Heart left ventricle (tissue), 16 donors: Measurements from ENCODE around the gene FAM118B. TPM values are rescaled to one million over a fixed set of nuclear protein-coding genes. Genes with fewer than 3 reads are reported as not detected.

Source experiments
- ATAC-seq, 4 donors: fragments of 200-7000 bp; cut with Tn5 transposase; one replicate each; pipeline ENCODE4 v1.9.1; 2020 to 2022; ENCODE audit warnings: moderate library complexity in 4 of 4, mild to moderate bottlenecking in 3 of 4, moderate number of reproducible peaks in 1 of 4
- DNase-seq, 5 donors: peaks; one replicate each; pipeline ENCODE4 v3.0.0-alpha.2; 2020
- H3K27ac ChIP-seq, 12 donors: fragments of 200-600 bp; sonication (generic) in 4 of 12; one replicate each; pipeline versions ENCODE4 v1.5.0 to v1.8.0; 2016 to 2022; ENCODE audit warnings: mild to moderate bottlenecking in 2 of 12
- H3K27me3 ChIP-seq, 9 donors: fragments of 200-600 bp; sonication (generic) in 2 of 9; one replicate each; pipeline versions ENCODE4 v1.5.1 to v1.8.0; 2016 to 2022; ENCODE audit warnings: mild to moderate bottlenecking in 3 of 9
- H3K36me3 ChIP-seq, 9 donors: fragments of 200-600 bp; sonication (generic) in 2 of 9; one replicate each; pipeline versions ENCODE4 v1.5.0 to v1.8.0; 2018 to 2022; ENCODE audit warnings: mild to moderate bottlenecking in 2 of 9
- H3K4me1 ChIP-seq, 12 donors: fragments of 200-600 bp; sonication (generic) in 4 of 12; one replicate each; pipeline versions ENCODE4 v1.5.0 to v1.8.0; 2016 to 2022; ENCODE audit warnings: mild to moderate bottlenecking in 3 of 12
- H3K4me3 ChIP-seq, 12 donors: fragments of 200-600 bp; sonication (generic) in 4 of 12; one replicate each; pipeline versions ENCODE4 v1.5.0 to v1.8.0; 2017 to 2022; ENCODE audit warnings: mild to moderate bottlenecking in 9 of 12, moderate library complexity in 4 of 12
- H3K9me3 ChIP-seq, 12 donors: fragments of 200-600 bp; sonication (generic) in 4 of 12; one replicate each; pipeline versions ENCODE4 v1.5.0 to v1.8.0; 2016 to 2022; ENCODE audit warnings: mild to moderate bottlenecking in 1 of 12
- CTCF ChIP-seq, 12 donors: fragments of 200-600 bp; sonication (generic) in 4 of 12; IDR thresholded peaks; one replicate each; pipeline versions ENCODE4 v1.5.0 to v1.8.0; 2018 to 2022; ENCODE audit warnings: antibody characterized with exemption in 12 of 12, mild to moderate bottlenecking in 5 of 12
- POLR2A ChIP-seq, 2 donors: fragments of 450-650 bp; IDR thresholded peaks; one replicate each; pipeline ENCODE4 v1.6.1; 2017; ENCODE audit warnings: antibody characterized with exemption in 2 of 2, mild to moderate bottlenecking in 2 of 2, moderate library complexity in 2 of 2
- WGBS, 4 donors: extraction: QIAGEN DNeasy Blood & Tissue Kit in 2 of 4; methylation state at CpG; one replicate each; pipeline versions ENCODE4 v1.1.5 to v1.1.7; 2013 to 2018; 5-methylcytosine and 5-hydroxymethylcytosine counted together
- intact Hi-C, 10 donors: fragments of 100-400 bp; cut with DNase I; formaldehyde crosslinking; loops; one replicate each; pipeline versions ENCODE4 v1.11.1 to v1.14.2; 2022
- polyA plus RNA-seq, 2 donors: library from polyadenylated mRNA; stranded (reverse); fragments of 200-250 nt; gene quantifications; one replicate each; pipeline ENCODE4 v1.2.3, GENCODE V29; 2013
- total RNA-seq, 9 donors: library from RNA; depleted of rRNA in 2 of 9; stranded (reverse); fragments of >200 nt in 2 of 9; fragmentation: NEBNext Ultra II Directional in 3 of 9; extraction: Animal tissue kit (Norgen Biotek cat#: 25700) in 3 of 9; gene quantifications; one replicate each; pipeline versions ENCODE4 v1.1.0 to v1.2.4, GENCODE V29; 2016 to 2023
- donor health status: ischemic (EF 13 %, LVEDD 7.1; RV severe dilation, severe dysfunction).
- donor health status: healthy with polysubstance abuse.
- donor health status: DM: no; HTN: yes; CAD: no.
- donor health status: DM: no; HTN: no; CAD: no.
- donor health status: ischemic (EF 25% LVEDD 6.9; RV normal size, moderate dysfunction).
- donor health status: ischemic (EF 25% LVEDD 5.7; RV mildly dilated, moderate dysfunction).
- donor health status: healthy.
- donor health status: DM: yes; HTN: yes; CAD: no.
- donor health status: ischemic (EF 35%, LVEDD 5.7; RV mildly dilated, moderate dysfunction).
- donor health status: nonischemic (EF 11% LVEDD 7.7; RV severe dilation, severe dysfunction).
- donor health status: DM: yes; HTN: yes; CAD: no.
- donor health status: PGD.
- donor health status: ischemic (EF 29% LVEDD 5.4; RV normal size, mild dysfunction).
- donor health status: nonischemic (EF 23%, LVEDD 6.1; RV moderate dilation, normal function).

Gene FAM118B
- total and polyA plus RNA-seq, 11 donors = 8.5 to 41.0 (median 21.8) TPM

GRCh38 chr11:126173257-126173656 is 38.3 kb upstream of the FAM118B start:
- Histone ChIP-seq H3K27me3 (no peaks in the 10 kb centered on the region), H3K4me1 (peaks cover 0 to 9% (median 1%) of the 10 kb centered on the region in 12 donors), H3K4me3 (no peak overlapping the region), H3K36me3 (no peaks in the 10 kb centered on the region), H3K9me3 (no peaks in the 10 kb centered on the region), H3K27ac (no peak overlapping the region)
- no peak for DNase-seq
- WGBS, 4 donors = 90 to 95% (median 91%) methylated on average over 9 of the region's 9 CpGs
- TF ChIP-seq CTCF (IDR thresholded peaks at IDR 0.05) (no peak), POLR2A (IDR thresholded peaks at IDR 0.05) (no peak)
- ATAC-seq = no peak
- intact Hi-C loops = no loop called here

- H3K9me3 ChIP-seq = no peaks in the 10 kb centered on the region
- ATAC-seq (no peak), DNase-seq (no peak)
- TF ChIP-seq CTCF (IDR thresholded peaks at IDR 0.05) (no peak), POLR2A (IDR thresholded peaks at IDR 0.05) (no peak)
- H3K27ac ChIP-seq = no peak overlapping the region
- no peaks in the 10 kb centered on the region for H3K27me3 ChIP-seq
- WGBS, 4 donors = 87 to 95% (median 90%) methylated on average over 7 of the region's 7 CpGs
- no peaks in the 10 kb centered on the region for H3K36me3 ChIP-seq
- intact Hi-C loops = no loop called here
- H3K4me3 ChIP-seq = no peak overlapping the region
- peaks cover 0 to 9% (median 1%) of the 10 kb centered on the region in 12 donors for H3K4me1 ChIP-seq
These were observed 36.8 kb upstream of the FAM118B start for GRCh38 chr11:126174816-126175215.

GRCh38 chr11:126175393-126175792 is 36.2 kb upstream of the FAM118B start:
- intact Hi-C loops = no loop called here
- peaks cover 0 to 9% (median 1%) of the 10 kb centered on the region in 12 donors for H3K4me1 ChIP-seq
- no peak overlapping the region for H3K4me3 ChIP-seq
- no peaks in the 10 kb centered on the region for H3K9me3 ChIP-seq
- no peaks in the 10 kb centered on the region for H3K27me3 ChIP-seq
- no peak for TF ChIP-seq CTCF (IDR thresholded peaks at IDR 0.05)
- WGBS, 4 donors = 20 to 52% (median 42%) methylated on average over 11 to 15 of the region's 15 CpGs
- DNase-seq = peak in 2 of 5 donors; percentile 28 to 35
- no peaks in the 10 kb centered on the region for H3K36me3 ChIP-seq
- H3K27ac ChIP-seq = no peak overlapping the region
- peak in 3 of 4 donors; percentile 36 to 70 (median 37) for ATAC-seq

GRCh38 chr11:126176853-126177470 is 34.6 kb upstream of the FAM118B start:
- no peak for ATAC-seq
- TF ChIP-seq CTCF (IDR thresholded peaks at IDR 0.05) (no peak), POLR2A (IDR thresholded peaks at IDR 0.05) (no peak)
- Histone ChIP-seq H3K36me3 (no peaks in the 10 kb centered on the region), H3K27ac (no peak overlapping the region), H3K4me1 (peaks cover 0 to 9% (median 1%) of the 10 kb centered on the region in 12 donors), H3K4me3 (no peak overlapping the region), H3K9me3 (peaks cover 0 to 3% (median 0%) of the 10 kb centered on the region in 12 donors), H3K27me3 (no peaks in the 10 kb centered on the region)
- intact Hi-C loops = no loop called here
- WGBS, 4 donors = 79 to 90% (median 84%) methylated on average over 8 of the region's 8 CpGs
- DNase-seq = no peak
